Tibial nerve (tissue), 4 donors: ENCODE data around the gene PYCR2. TPM values are rescaled to one million over a fixed set of nuclear protein-coding genes. Genes with fewer than 3 reads are reported as not detected.

Experiments used
- DNase-seq, 2 donors: peaks; one replicate each; pipeline ENCODE4 v3.0.0-alpha.2; 2019; ENCODE audit warnings: low spot score in 2 of 2
- H3K27ac ChIP-seq, 4 donors: fragments of 200-600 bp; sonication (generic) in 3 of 4; one replicate each; pipeline ENCODE4 v1.5.1; 2017 to 2019; ENCODE audit warnings: mild to moderate bottlenecking in 1 of 4
- H3K27me3 ChIP-seq, 2 donors: fragments of 200-600 bp; sonication (generic) in 1 of 2; one replicate each; pipeline versions ENCODE4 v1.5.1 to v1.6.0; 2017 to 2019
- H3K36me3 ChIP-seq, 3 donors: fragments of 200-600 bp; sonication (generic); one replicate each; pipeline ENCODE4 v1.5.1; 2018 to 2019
- H3K4me1 ChIP-seq, 4 donors: fragments of 200-600 bp; sonication (generic) in 3 of 4; one replicate each; pipeline ENCODE4 v1.5.1; 2017 to 2019
- H3K4me3 ChIP-seq, 4 donors: fragments of 200-600 bp; sonication (generic) in 3 of 4; one replicate each; pipeline ENCODE4 v1.5.1; 2017 to 2019; ENCODE audit warnings: mild to moderate bottlenecking in 1 of 4, moderate library complexity in 1 of 4
- H3K9me3 ChIP-seq, 4 donors: fragments of 200-600 bp; sonication (generic) in 3 of 4; one replicate each; pipeline ENCODE4 v1.5.1; 2017 to 2019
- EP300 ChIP-seq, 2 donors: sonication (generic); formaldehyde crosslinking; IDR thresholded peaks; one replicate each; pipeline ENCODE4 v1.6.1; 2017; ENCODE audit warnings: antibody characterized with exemption in 2 of 2, mild to moderate bottlenecking in 1 of 2
- POLR2A ChIP-seq, 2 donors: fragments of 450-650 bp; IDR thresholded peaks; one replicate each; pipeline ENCODE4 v1.6.1; 2017; ENCODE audit warnings: antibody characterized with exemption in 2 of 2, mild to moderate bottlenecking in 2 of 2, moderate library complexity in 2 of 2
- WGBS, 2 donors: methylation state at CpG; one replicate each; pipeline ENCODE4 v1.1.5; 2018; 5-methylcytosine and 5-hydroxymethylcytosine counted together
- total RNA-seq, 4 donors: library from RNA; depleted of rRNA; stranded (reverse); fragments of >200 nt; gene quantifications; one replicate each; pipeline ENCODE4 v1.1.0, GENCODE V29; 2016
- TF ChIP-seq, protein P1 (sequence below), 5 experiments: fragments of 200-600 bp in 3 of 5; fragments of 450-650 bp in 2 of 5; sonication (generic) in 3 of 5; IDR thresholded peaks; one replicate each; pipeline ENCODE4 v1.5.1; 2016 to 2019; ENCODE audit warnings: antibody characterized with exemption in 5 of 5, mild to moderate bottlenecking in 3 of 5, moderate library complexity in 2 of 5

PYCR2 gene
- total RNA-seq, 4 donors from 2014 or later = 54.2 to 80.8 (median 59.0) TPM

DNA sequence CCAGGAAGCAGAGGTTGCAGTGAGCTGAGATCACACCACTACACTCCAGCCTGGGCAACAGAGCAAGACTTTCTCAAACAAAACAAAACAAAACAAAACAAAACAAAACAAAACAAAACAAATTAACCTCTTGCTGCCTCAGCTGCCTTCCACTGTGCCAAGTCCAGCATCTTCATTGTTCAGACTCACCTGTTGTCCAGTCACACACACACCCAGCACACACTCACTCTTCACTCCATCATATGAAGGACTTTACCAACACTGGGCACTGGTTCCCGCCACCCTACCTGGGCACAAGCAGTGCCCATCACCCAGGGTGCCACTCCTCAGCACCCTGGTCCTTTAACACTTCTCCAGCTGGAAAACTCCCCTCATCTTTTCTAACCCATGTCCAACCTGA is 14.6 kb downstream of the PYCR2 start:
- no peaks in the 10 kb centered on the region for H3K27me3 ChIP-seq
- DNase-seq = no peak

DNA sequence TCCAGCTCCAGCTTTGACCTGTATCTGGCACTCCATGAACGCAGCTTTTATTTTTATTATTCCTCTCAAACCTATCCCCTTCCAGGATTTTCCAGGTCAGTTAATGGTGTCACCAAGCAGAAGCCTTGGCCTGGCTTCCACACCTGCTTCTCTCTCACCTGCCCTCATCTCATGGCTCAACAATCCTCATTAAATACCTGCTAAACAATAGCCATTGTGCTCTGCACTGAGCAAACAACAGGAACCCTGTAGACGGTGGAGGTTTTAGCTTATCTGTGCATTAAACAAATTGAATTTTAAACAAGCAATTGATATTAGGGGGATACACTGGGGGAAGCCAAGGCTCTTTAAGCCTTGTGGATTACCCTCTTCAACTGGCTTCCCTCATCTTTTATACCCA is 15.3 kb downstream of the PYCR2 start:
- no peak for TF ChIP-seq EP300 (IDR thresholded peaks at IDR 0.05)
- no peak overlapping the region for H3K27ac ChIP-seq
- 69 to 71% methylated on average over 2 of the region's 2 CpGs for WGBS, 2 donors

More for the DNA sequence above, 14.6 kb downstream of the PYCR2 start:
- H3K4me1 ChIP-seq = peaks cover 0 to 9% (median 4%) of the 10 kb centered on the region in 4 donors
- 97 to 100% methylated on average over 1 of the region's 1 CpG for WGBS, 2 donors
- no peak overlapping the region for H3K4me3 ChIP-seq
- TF ChIP-seq EP300 (IDR thresholded peaks at IDR 0.05) = no peak
- no peak for TF ChIP-seq POLR2A (IDR thresholded peaks at IDR 0.05)
- TF ChIP-seq, protein P1, sequence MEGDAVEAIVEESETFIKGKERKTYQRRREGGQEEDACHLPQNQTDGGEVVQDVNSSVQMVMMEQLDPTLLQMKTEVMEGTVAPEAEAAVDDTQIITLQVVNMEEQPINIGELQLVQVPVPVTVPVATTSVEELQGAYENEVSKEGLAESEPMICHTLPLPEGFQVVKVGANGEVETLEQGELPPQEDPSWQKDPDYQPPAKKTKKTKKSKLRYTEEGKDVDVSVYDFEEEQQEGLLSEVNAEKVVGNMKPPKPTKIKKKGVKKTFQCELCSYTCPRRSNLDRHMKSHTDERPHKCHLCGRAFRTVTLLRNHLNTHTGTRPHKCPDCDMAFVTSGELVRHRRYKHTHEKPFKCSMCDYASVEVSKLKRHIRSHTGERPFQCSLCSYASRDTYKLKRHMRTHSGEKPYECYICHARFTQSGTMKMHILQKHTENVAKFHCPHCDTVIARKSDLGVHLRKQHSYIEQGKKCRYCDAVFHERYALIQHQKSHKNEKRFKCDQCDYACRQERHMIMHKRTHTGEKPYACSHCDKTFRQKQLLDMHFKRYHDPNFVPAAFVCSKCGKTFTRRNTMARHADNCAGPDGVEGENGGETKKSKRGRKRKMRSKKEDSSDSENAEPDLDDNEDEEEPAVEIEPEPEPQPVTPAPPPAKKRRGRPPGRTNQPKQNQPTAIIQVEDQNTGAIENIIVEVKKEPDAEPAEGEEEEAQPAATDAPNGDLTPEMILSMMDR (IDR thresholded peaks at IDR 0.05) = no peak
- H3K9me3 ChIP-seq = no peaks in the 10 kb centered on the region
- no peak overlapping the region for H3K27ac ChIP-seq
- H3K36me3 ChIP-seq = peaks cover 0 to 10% (median 0%) of the 10 kb centered on the region in 3 donors

DNA sequence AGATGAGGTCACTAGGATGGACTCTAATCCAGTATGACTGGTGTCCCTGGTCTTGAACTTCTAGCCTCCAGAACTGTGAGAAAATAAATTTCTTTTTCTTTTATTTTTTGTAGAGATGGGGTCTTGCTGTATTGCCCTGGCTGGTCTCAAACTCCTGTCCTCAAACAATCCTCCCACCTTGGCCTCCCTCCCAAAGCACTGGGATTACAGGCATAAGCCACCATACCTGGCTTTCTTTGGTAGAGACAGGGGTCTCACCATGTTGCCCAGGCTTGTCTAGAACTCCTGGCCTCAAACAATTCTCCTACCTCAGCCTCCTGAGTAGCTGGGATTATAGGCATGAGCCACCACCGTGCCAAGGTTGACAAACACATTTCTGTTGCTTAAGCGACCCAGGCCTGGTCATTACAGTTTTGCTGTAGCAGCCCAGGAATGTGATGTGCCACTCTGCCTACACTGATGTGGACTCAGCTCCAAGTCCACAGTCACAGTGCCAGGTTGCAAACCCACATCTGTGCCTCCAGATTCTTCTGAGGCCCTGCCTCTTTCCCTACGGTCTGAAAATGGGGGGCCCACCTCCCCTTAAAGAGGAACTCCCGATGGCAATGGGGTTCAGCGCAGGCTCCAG is 15.9 kb downstream of the PYCR2 start:
- DNase-seq = no peak
- Histone ChIP-seq H3K36me3 (peaks cover 0 to 1% (median 0%) of the 10 kb centered on the region in 3 donors), H3K4me1 (peaks cover 0 to 9% (median 4%) of the 10 kb centered on the region in 4 donors), H3K27me3 (no peaks in the 10 kb centered on the region), H3K9me3 (no peaks in the 10 kb centered on the region), H3K4me3 (no peak overlapping the region), H3K27ac (no peak overlapping the region)
- no peak for TF ChIP-seq POLR2A (IDR thresholded peaks at IDR 0.05)
- no peak for TF ChIP-seq EP300 (IDR thresholded peaks at IDR 0.05)
- TF ChIP-seq, protein P1 (IDR thresholded peaks at IDR 0.05) = no peak
- WGBS, 2 donors = 85 to 87% methylated on average over 5 of the region's 5 CpGs

More for the DNA sequence above, 15.3 kb downstream of the PYCR2 start:
- no peak for DNase-seq
- peaks cover 0 to 7% (median 0%) of the 10 kb centered on the region in 3 donors for H3K36me3 ChIP-seq
- no peaks in the 10 kb centered on the region for H3K27me3 ChIP-seq
- no peak overlapping the region for H3K4me3 ChIP-seq
- H3K4me1 ChIP-seq = peaks cover 0 to 9% (median 4%) of the 10 kb centered on the region in 4 donors
- H3K9me3 ChIP-seq = no peaks in the 10 kb centered on the region

DNA sequence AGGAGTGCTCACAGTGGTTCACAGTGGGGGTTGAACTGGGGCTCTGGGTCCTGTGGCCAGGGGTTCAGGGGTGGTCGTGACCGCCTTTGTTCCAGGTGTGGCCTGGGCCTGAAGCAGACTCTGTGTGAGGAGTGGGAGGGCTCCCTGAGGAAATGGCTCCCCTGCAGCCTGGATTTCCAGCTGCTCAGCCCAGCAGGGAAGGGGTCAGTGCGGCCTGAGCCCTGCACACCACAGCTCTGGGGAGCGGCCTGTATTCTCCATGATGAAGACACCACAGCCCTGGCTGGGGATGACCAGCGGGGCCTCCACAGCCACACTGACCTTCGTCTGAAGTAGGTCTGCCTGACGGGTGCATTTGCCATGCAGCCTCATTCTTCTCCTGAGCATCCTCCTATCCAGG is 16.7 kb downstream of the PYCR2 start:
- no peaks in the 10 kb centered on the region for H3K9me3 ChIP-seq
- TF ChIP-seq, protein P1 (IDR thresholded peaks at IDR 0.05) = no peak
- TF ChIP-seq EP300 (IDR thresholded peaks at IDR 0.05) (no peak), POLR2A (IDR thresholded peaks at IDR 0.05) (no peak)
- no peak overlapping the region for H3K27ac ChIP-seq
- H3K4me3 ChIP-seq = no peak overlapping the region
- peaks cover 0 to 9% (median 4%) of the 10 kb centered on the region in 4 donors for H3K4me1 ChIP-seq
- no peaks in the 10 kb centered on the region for H3K27me3 ChIP-seq
- H3K36me3 ChIP-seq = no peaks in the 10 kb centered on the region
- DNase-seq = no peak
- WGBS, 2 donors = 78 to 93% methylated on average over 6 of the region's 7 CpGs

DNA sequence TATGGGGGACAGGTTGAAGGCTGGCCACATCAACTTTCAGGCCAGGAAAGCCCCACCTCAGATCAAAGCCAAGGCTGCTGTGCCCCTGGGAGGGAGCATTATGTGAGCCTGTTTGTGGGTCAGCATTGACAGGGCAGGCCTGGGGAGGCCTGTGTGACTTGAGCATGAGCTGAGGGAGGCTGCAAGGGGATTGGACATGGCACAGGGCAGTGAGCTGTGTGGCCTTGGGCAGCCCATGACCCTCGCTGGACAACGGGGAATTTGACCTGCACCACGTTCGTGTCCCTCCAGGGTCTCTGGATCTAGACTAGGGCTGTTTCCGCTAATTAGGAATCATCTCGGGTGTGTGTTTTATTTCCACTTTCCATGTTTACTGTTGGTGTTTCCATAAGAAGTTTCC is 17.6 kb downstream of the PYCR2 start:
- H3K27me3 ChIP-seq = no peaks in the 10 kb centered on the region
- no peak overlapping the region for H3K4me3 ChIP-seq
- WGBS, 2 donors = 81 to 85% methylated on average over 6 of the region's 6 CpGs
- no peak for DNase-seq
- TF ChIP-seq EP300 (IDR thresholded peaks at IDR 0.05) (no peak), POLR2A (IDR thresholded peaks at IDR 0.05) (no peak)
- TF ChIP-seq, protein P1 (IDR thresholded peaks at IDR 0.05) = no peak
- no peaks in the 10 kb centered on the region for H3K36me3 ChIP-seq
- no peaks in the 10 kb centered on the region for H3K9me3 ChIP-seq
- H3K4me1 ChIP-seq = peaks cover 0 to 5% (median 2%) of the 10 kb centered on the region in 4 donors
- no peak overlapping the region for H3K27ac ChIP-seq
